Ishikawa (cell line): ENCODE data around the gene ANKRD11.
A peak's percentile ranks its signal among the peaks of the same experiment; 100 is the strongest.

Experiments used
- CEBPB ChIP-seq: IDR thresholded peaks from 2 replicates; pipeline ENCODE4 v1.6.1; 2012
- CREB1 ChIP-seq: IDR thresholded peaks from 2 replicates; pipeline ENCODE4 v1.6.1; 2012; ENCODE audit warnings: low read depth
- EGR1 ChIP-seq: IDR thresholded peaks from 2 replicates; pipeline ENCODE4 v1.6.1; 2012
- EP300 ChIP-seq: IDR thresholded peaks from 2 replicates; pipeline ENCODE4 v1.6.1; 2012; ENCODE audit warnings: borderline replicate concordance
- FOXM1 ChIP-seq: IDR thresholded peaks from 2 replicates; pipeline ENCODE4 v1.6.1; 2012; ENCODE audit warnings: low read depth, borderline replicate concordance
- NFIC ChIP-seq: IDR thresholded peaks from 2 replicates; pipeline ENCODE4 v1.6.1; 2012
- RAD21 ChIP-seq: IDR thresholded peaks from 2 replicates; pipeline ENCODE4 v1.6.1; 2012; ENCODE audit warnings: low read depth
- TAF1 ChIP-seq: IDR thresholded peaks from 2 replicates; pipeline ENCODE4 v1.6.1; 2012; ENCODE audit warnings: low read depth, mild to moderate bottlenecking
- TCF12 ChIP-seq: IDR thresholded peaks from 2 replicates; pipeline ENCODE4 v1.6.1; 2012; ENCODE audit warnings: low read depth
- TEAD4 ChIP-seq: IDR thresholded peaks from 2 replicates; pipeline ENCODE4 v1.6.1; 2012
- YY1 ChIP-seq: IDR thresholded peaks from 2 replicates; pipeline ENCODE4 v1.6.1; 2012; ENCODE audit warnings: low read depth
- ZBTB7A ChIP-seq: IDR thresholded peaks from 2 replicates; pipeline ENCODE4 v1.6.1; 2012; ENCODE audit warnings: low read depth
- TF ChIP-seq, protein P1 (sequence below): IDR thresholded peaks from 2 replicates; pipeline ENCODE4 v1.6.1; 2012
- TF ChIP-seq, protein P2 (sequence below): IDR thresholded peaks from 2 replicates; pipeline ENCODE4 v1.6.1; 2012
- TF ChIP-seq, protein P3 (sequence below): IDR thresholded peaks from 2 replicates; pipeline ENCODE4 v1.6.1; 2012; ENCODE audit warnings: low read depth, mild to moderate bottlenecking

Gene ANKRD11

DNA sequence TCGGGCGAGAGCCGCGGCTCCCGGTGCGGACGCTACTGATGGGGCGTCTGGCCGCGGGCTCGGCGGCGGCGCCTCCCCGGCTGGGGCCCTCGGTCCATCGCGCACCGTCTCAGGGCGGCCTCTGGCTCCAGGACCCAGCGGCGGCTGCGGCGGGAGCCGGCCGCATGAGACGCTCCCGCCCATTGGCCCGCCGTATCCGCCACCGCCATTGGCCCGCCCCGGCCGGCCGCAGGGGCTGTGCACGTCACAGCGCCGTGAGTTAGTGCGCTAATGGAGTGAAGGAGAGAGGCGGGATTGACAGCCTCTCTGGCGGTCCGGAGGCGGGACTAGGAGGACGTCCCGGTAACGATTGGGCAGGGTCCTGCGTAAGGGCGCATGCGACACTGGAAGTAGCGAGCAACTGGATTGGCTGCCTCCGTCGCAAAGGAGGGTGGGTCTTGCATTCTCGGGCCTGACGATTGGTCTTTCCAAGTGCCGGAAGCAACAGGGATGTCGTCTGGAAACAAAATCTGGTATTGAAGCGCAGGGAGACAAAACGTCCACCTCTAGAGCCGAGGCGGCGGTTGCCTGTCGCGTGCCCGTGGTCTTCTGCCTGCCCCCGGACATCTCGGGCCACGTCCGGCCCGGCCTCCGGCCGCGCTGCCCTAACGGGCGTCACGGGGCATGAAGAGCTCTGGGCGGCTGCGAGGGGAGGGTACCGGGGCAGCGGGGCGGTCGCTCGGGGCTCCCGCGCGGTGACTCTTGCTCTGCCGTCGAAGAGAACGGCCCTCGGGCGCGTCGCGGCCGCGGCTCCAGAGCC is at the start of gene ANKRD11:
Gene ANKRD11 (minus strand): TSS at position 123 of the 799 bp plus-strand sequence. CDS start 173,542 bp downstream, outside the sequence.
- TF ChIP-seq TEAD4: no peak
- TF ChIP-seq NFIC: no peak
- TF ChIP-seq, protein P1, sequence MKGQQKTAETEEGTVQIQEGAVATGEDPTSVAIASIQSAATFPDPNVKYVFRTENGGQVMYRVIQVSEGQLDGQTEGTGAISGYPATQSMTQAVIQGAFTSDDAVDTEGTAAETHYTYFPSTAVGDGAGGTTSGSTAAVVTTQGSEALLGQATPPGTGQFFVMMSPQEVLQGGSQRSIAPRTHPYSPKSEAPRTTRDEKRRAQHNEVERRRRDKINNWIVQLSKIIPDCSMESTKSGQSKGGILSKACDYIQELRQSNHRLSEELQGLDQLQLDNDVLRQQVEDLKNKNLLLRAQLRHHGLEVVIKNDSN: no peak
- no peak for TF ChIP-seq RAD21
- TF ChIP-seq YY1: 0 out of 2 replicates have a peak, but pooled peaks have one; percentile 42
- TF ChIP-seq ZBTB7A: 0 out of 2 replicates have a peak, but pooled peaks have one; percentile 38
- TF ChIP-seq TCF12: peak; percentile 42; the same call in 1 of the 2 replicates
- TF ChIP-seq EP300: no peak
- TF ChIP-seq CREB1: peak; percentile 83; the same call in 1 of the 2 replicates
- TF ChIP-seq, protein P2, sequence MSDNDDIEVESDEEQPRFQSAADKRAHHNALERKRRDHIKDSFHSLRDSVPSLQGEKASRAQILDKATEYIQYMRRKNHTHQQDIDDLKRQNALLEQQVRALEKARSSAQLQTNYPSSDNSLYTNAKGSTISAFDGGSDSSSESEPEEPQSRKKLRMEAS: peak; percentile 43; the same call in 1 of the 2 replicates
- TF ChIP-seq TAF1: peak; percentile 81
- TF ChIP-seq CEBPB: no peak
- no peak for TF ChIP-seq EGR1
- 0 out of 2 replicates have a peak, but pooled peaks have one; percentile 24 for TF ChIP-seq FOXM1
- TF ChIP-seq, protein P3, sequence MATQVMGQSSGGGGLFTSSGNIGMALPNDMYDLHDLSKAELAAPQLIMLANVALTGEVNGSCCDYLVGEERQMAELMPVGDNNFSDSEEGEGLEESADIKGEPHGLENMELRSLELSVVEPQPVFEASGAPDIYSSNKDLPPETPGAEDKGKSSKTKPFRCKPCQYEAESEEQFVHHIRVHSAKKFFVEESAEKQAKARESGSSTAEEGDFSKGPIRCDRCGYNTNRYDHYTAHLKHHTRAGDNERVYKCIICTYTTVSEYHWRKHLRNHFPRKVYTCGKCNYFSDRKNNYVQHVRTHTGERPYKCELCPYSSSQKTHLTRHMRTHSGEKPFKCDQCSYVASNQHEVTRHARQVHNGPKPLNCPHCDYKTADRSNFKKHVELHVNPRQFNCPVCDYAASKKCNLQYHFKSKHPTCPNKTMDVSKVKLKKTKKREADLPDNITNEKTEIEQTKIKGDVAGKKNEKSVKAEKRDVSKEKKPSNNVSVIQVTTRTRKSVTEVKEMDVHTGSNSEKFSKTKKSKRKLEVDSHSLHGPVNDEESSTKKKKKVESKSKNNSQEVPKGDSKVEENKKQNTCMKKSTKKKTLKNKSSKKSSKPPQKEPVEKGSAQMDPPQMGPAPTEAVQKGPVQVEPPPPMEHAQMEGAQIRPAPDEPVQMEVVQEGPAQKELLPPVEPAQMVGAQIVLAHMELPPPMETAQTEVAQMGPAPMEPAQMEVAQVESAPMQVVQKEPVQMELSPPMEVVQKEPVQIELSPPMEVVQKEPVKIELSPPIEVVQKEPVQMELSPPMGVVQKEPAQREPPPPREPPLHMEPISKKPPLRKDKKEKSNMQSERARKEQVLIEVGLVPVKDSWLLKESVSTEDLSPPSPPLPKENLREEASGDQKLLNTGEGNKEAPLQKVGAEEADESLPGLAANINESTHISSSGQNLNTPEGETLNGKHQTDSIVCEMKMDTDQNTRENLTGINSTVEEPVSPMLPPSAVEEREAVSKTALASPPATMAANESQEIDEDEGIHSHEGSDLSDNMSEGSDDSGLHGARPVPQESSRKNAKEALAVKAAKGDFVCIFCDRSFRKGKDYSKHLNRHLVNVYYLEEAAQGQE: no peak

DNA sequence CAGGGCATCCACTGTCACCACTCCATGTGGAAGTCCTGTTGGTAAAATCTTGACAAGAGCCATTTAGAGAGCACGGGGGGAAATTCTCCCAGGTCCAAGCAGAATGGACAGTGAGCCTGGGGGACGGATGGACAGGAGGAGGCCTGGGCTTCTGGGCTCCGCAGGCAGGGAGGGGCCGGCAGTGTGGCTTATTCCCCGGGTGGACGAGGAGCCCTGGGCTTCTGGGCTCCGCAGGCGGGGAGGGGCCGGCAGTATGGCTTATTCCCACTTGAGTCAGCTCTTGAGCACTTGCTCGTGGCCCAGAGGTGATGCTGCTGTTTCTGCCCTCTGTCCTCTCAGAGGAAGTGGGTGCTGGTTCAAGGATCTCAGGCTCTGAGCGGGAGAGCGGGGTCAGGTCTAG is 47.9 kb upstream of the ANKRD11 start:
- no peak for TF ChIP-seq YY1
- TF ChIP-seq, protein P2: no peak
- TF ChIP-seq TCF12: no peak
- no peak for TF ChIP-seq RAD21
- no peak for TF ChIP-seq TAF1
- TF ChIP-seq ZBTB7A: no peak
- TF ChIP-seq, protein P3: no peak
- TF ChIP-seq EP300: no peak
- no peak for TF ChIP-seq FOXM1
- TF ChIP-seq NFIC: no peak
- TF ChIP-seq EGR1: no peak
- TF ChIP-seq TEAD4: no peak
- TF ChIP-seq CREB1: no peak
- TF ChIP-seq CEBPB: no peak
- TF ChIP-seq, protein P1: no peak

DNA sequence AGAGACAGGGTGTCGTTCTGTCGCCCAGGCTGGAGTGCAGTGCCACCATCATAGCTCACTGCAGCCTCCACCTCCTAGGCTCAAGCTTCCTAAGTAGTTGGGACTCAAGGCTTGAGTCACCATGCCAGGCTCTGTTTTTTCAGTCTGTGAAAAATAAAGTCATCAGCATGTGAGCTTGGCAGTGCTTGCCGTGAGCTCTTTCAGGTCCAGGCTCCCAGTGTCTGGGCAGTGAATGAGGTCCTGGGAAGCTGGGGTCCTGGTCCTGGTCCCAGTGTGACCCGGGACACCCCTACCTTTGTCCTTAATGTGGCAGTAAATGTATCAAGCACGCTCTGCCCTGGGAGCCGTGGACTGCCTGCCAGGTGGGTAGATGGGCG is 47.2 kb upstream of the ANKRD11 start:
- TF ChIP-seq, protein P1: no peak
- TF ChIP-seq, protein P2: no peak
- TF ChIP-seq EP300: no peak
- no peak for TF ChIP-seq TCF12
- no peak for TF ChIP-seq NFIC
- no peak for TF ChIP-seq YY1
- no peak for TF ChIP-seq TEAD4
- TF ChIP-seq FOXM1: no peak
- no peak for TF ChIP-seq CREB1
- no peak for TF ChIP-seq ZBTB7A
- TF ChIP-seq, protein P3: no peak
- no peak for TF ChIP-seq RAD21
- no peak for TF ChIP-seq TAF1
- TF ChIP-seq EGR1: no peak
- no peak for TF ChIP-seq CEBPB
